ENCODE results near the gene MACO1.
"Not testable (repeated sequence)": the region's sequence is repeated elsewhere in the genome, so short reads cannot be mapped to it uniquely, and the experiment has no call there.

MACO1 gene

GRCh38 chr1:25430073-25430966 lies at the start of gene MACO1:
Gene MACO1 (plus strand): TSS chr1:25430897. CDS start chr1:25431099, 202 bp downstream.
- peak; percentile 99 for DNase-seq (ENCODE audit: low read depth, low spot score)

GRCh38 chr1:25382543-25382942 lies 48.2 kb upstream of the MACO1 start:
- DNase-seq (ENCODE audit: low read depth, low spot score) = not testable (repeated sequence)

GRCh38 chr1:25383090-25383489 lies 47.6 kb upstream of the MACO1 start:
- DNase-seq (ENCODE audit: low read depth, low spot score) = not testable (repeated sequence)

GRCh38 chr1:25383875-25384274 lies 46.8 kb upstream of the MACO1 start:
- DNase-seq (ENCODE audit: low read depth, low spot score) = not testable (repeated sequence)

- DNase-seq (ENCODE audit: low read depth, low spot score) = not testable (repeated sequence)
These were observed 43.6 kb upstream of the MACO1 start for GRCh38 chr1:25387096-25387495.

GRCh38 chr1:25388691-25389090 lies 42.0 kb upstream of the MACO1 start:
- DNase-seq (ENCODE audit: low read depth, low spot score) = not testable (repeated sequence)

GRCh38 chr1:25389721-25390120 lies 41.0 kb upstream of the MACO1 start:
- DNase-seq (ENCODE audit: low read depth, low spot score) = not testable (repeated sequence)

GRCh38 chr1:25392841-25393240 lies 37.9 kb upstream of the MACO1 start:
- DNase-seq (ENCODE audit: low read depth, low spot score) = no peak

GRCh38 chr1:25397549-25397948 lies 33.1 kb upstream of the MACO1 start:
- DNase-seq (ENCODE audit: low read depth, low spot score) = not testable (repeated sequence)

GRCh38 chr1:25398079-25398478 lies 32.6 kb upstream of the MACO1 start:
- DNase-seq (ENCODE audit: low read depth, low spot score) = not testable (repeated sequence)

- DNase-seq (ENCODE audit: low read depth, low spot score) = not testable (repeated sequence)
These were observed 27.5 kb upstream of the MACO1 start for GRCh38 chr1:25402947-25403803.

- not testable (repeated sequence) for DNase-seq (ENCODE audit: low read depth, low spot score)
These were observed 24.9 kb upstream of the MACO1 start for GRCh38 chr1:25405731-25406305.

GRCh38 chr1:25409641-25410427 lies 20.9 kb upstream of the MACO1 start:
- DNase-seq (ENCODE audit: low read depth, low spot score) = not testable (repeated sequence)

GRCh38 chr1:25412872-25413623 lies 17.6 kb upstream of the MACO1 start:
- DNase-seq (ENCODE audit: low read depth, low spot score) = not testable (repeated sequence)

GRCh38 chr1:25414157-25414556 lies 16.5 kb upstream of the MACO1 start:
- DNase-seq (ENCODE audit: low read depth, low spot score) = not testable (repeated sequence)

GRCh38 chr1:25414578-25414977 lies 16.1 kb upstream of the MACO1 start:
- not testable (repeated sequence) for DNase-seq (ENCODE audit: low read depth, low spot score)

GRCh38 chr1:25417280-25417679 lies 13.4 kb upstream of the MACO1 start:
- not testable (repeated sequence) for DNase-seq (ENCODE audit: low read depth, low spot score)

GRCh38 chr1:25419339-25419738 lies 11.4 kb upstream of the MACO1 start:
- DNase-seq (ENCODE audit: low read depth, low spot score) = not testable (repeated sequence)

- DNase-seq (ENCODE audit: low read depth, low spot score) = not testable (repeated sequence)
These were observed 10.0 kb upstream of the MACO1 start, which contains the start of gene RHCE for GRCh38 chr1:25420715-25421114. Gene RHCE (minus strand): TSS chr1:25420825. CDS start chr1:25420786, 39 bp downstream.

GRCh38 chr1:25423206-25423605 lies 7.5 kb upstream of the MACO1 start:
- DNase-seq (ENCODE audit: low read depth, low spot score) = not testable (repeated sequence)
